WTC11 (cell line): ENCODE data around the gene LAMA2. TPM values are rescaled to one million over a fixed set of nuclear protein-coding genes. Genes with fewer than 3 reads are reported as not detected.

Experiments
- ATAC-seq: fragments of 200-7000 bp; cut with Tn5 transposase; 2 replicates; pipeline ENCODE4 v1.10.0; 2021; ENCODE audit warnings: mild to moderate bottlenecking, moderate library complexity
- CTCF ChIA-PET: fragments of 300-600 bp; sonication (Branson Sonifier 250); formaldehyde crosslinking; loops from one replicate; lab custom pipeline; 2021; ENCODE audit warnings: antibody characterized with exemption; lab: Charles Lee
- POLR2A ChIA-PET: fragments of 350-600 bp; sonication (Branson Sonifier 250); formaldehyde crosslinking; loops from one replicate; lab custom pipeline; 2021; ENCODE audit warnings: antibody characterized with exemption; lab: Charles Lee
- DNase-seq: peaks from one replicate; pipeline ENCODE4 v3.0.0; 2021; ENCODE audit warnings: low spot score
- H3K27ac Mint-ChIP-seq: 2 replicates; pipeline ENCODE4 v1.8.0; 2021; ENCODE audit warnings: mixed read lengths
- H3K27me3 Mint-ChIP-seq: 2 replicates; pipeline ENCODE4 v1.8.0; 2021; ENCODE audit warnings: low read depth, mild to moderate bottlenecking, moderate library complexity, mixed read lengths
- H3K36me3 Mint-ChIP-seq: 2 replicates; pipeline ENCODE4 v1.8.0; 2021; ENCODE audit warnings: mixed read lengths
- H3K4me1 Mint-ChIP-seq: 2 replicates; pipeline ENCODE4 v1.8.0; 2022; ENCODE audit warnings: mixed read lengths
- H3K4me3 Mint-ChIP-seq: 2 replicates; pipeline ENCODE4 v1.8.0; 2021; ENCODE audit warnings: mild to moderate bottlenecking, moderate library complexity, mixed read lengths
- H3K9me3 Mint-ChIP-seq: 2 replicates; pipeline ENCODE4 v1.8.0; 2021; ENCODE audit warnings: mixed read lengths
- AFF4 ChIP-seq: sonication (generic); formaldehyde crosslinking; IDR thresholded peaks from 2 replicates; pipeline ENCODE4 v1.8.1; 2023; ENCODE audit warnings: mild to moderate bottlenecking, missing genetic modification reagents, borderline replicate concordance
- CREM ChIP-seq: sonication (generic); formaldehyde crosslinking; IDR thresholded peaks from 2 replicates; pipeline ENCODE4 v1.8.1; 2022; ENCODE audit warnings: mild to moderate bottlenecking, missing genetic modification reagents, moderate library complexity
- E2F1 ChIP-seq: sonication (generic); formaldehyde crosslinking; IDR thresholded peaks from 2 replicates; pipeline ENCODE4 v1.8.0; 2022; ENCODE audit warnings: mild to moderate bottlenecking, missing genetic modification reagents
- ELF4 ChIP-seq: sonication (generic); formaldehyde crosslinking; IDR thresholded peaks from 2 replicates; pipeline ENCODE4 v1.8.1; 2022; ENCODE audit warnings: low read depth, mild to moderate bottlenecking, moderate library complexity, missing genetic modification reagents
- FOXP1 ChIP-seq: sonication (generic); formaldehyde crosslinking; IDR thresholded peaks from 2 replicates; pipeline ENCODE4 v1.8.0; 2022; ENCODE audit warnings: missing genetic modification reagents, mild to moderate bottlenecking, moderate library complexity, borderline replicate concordance
- GTF2I ChIP-seq: fragments of 250-450 bp; sonication (Bioruptor Pico); conservative IDR thresholded peaks from 2 replicates; pipeline ENCODE4 v1.4.0; 2021; ENCODE audit warnings: mild to moderate bottlenecking
- IRF1 ChIP-seq: sonication (generic); formaldehyde crosslinking; IDR thresholded peaks from 2 replicates; pipeline ENCODE4 v1.8.0; 2023; ENCODE audit warnings: missing genetic modification reagents
- NFYB ChIP-seq: sonication (generic); formaldehyde crosslinking; conservative IDR thresholded peaks from 2 replicates; pipeline ENCODE4 v1.8.0; 2022; ENCODE audit warnings: low read depth, missing genetic modification reagents
- NR1H2 ChIP-seq: sonication (generic); formaldehyde crosslinking; IDR thresholded peaks from 2 replicates; pipeline ENCODE4 v1.9.0; 2021; ENCODE audit warnings: mild to moderate bottlenecking, moderate library complexity, missing genetic modification reagents
- NR2C2 ChIP-seq: sonication (generic); formaldehyde crosslinking; IDR thresholded peaks from 2 replicates; pipeline ENCODE4 v1.8.0; 2022; ENCODE audit warnings: mild to moderate bottlenecking, missing genetic modification reagents
- PRRX2 ChIP-seq: fragments of 250-450 bp; sonication (Bioruptor Pico); IDR thresholded peaks from 2 replicates; pipeline ENCODE4 v1.8.0; 2021; ENCODE audit warnings: mild to moderate bottlenecking
- RELA ChIP-seq: sonication (generic); formaldehyde crosslinking; IDR thresholded peaks from 2 replicates; pipeline ENCODE4 v1.8.1; 2022; ENCODE audit warnings: missing genetic modification reagents, mild to moderate bottlenecking, borderline replicate concordance
- RORB ChIP-seq: fragments of 250-450 bp; sonication (Bioruptor Pico); IDR thresholded peaks from 2 replicates; pipeline ENCODE4 v1.9.0; 2021; ENCODE audit warnings: mild to moderate bottlenecking
- SMAD4 ChIP-seq: sonication (generic); formaldehyde crosslinking; IDR thresholded peaks from 2 replicates; pipeline ENCODE4 v1.8.0; 2022; ENCODE audit warnings: mild to moderate bottlenecking, missing genetic modification reagents
- SOX15 ChIP-seq: fragments of 250-450 bp; sonication (Bioruptor Pico); IDR thresholded peaks from 2 replicates; pipeline ENCODE4 v1.9.0; 2021; ENCODE audit warnings: mild to moderate bottlenecking
- USF1 ChIP-seq: sonication (generic); formaldehyde crosslinking; IDR thresholded peaks from 2 replicates; pipeline ENCODE4 v1.8.0; 2022; ENCODE audit warnings: mild to moderate bottlenecking, missing genetic modification reagents
- ZBTB21 ChIP-seq: sonication (generic); formaldehyde crosslinking; IDR thresholded peaks from 2 replicates; pipeline ENCODE4 v1.8.1; 2023; ENCODE audit warnings: mild to moderate bottlenecking, missing genetic modification reagents, borderline replicate concordance
- ZNF281 ChIP-seq: sonication (generic); formaldehyde crosslinking; IDR thresholded peaks from 2 replicates; pipeline ENCODE4 v1.8.0; 2023; ENCODE audit warnings: mild to moderate bottlenecking, missing genetic modification reagents
- ZNF532 ChIP-seq: fragments of 250-450 bp; sonication (Bioruptor Pico); IDR thresholded peaks from 2 replicates; pipeline ENCODE4 v1.9.0; 2021; ENCODE audit warnings: mild to moderate bottlenecking, borderline replicate concordance
- total RNA-seq: library from RNA; stranded (reverse); gene quantifications from 3 replicates; pipeline ENCODE4 v1.2.3, GENCODE V29; 2021

Gene LAMA2
- total RNA-seq, 1 experiment from 2014 or later: 6.6 TPM

GRCh38 chr6:129124347-129124746 lies 241.4 kb downstream of the LAMA2 start:
- TF ChIP-seq NFYB (CRISPR knock-in tag) (no peak), ZNF281 (CRISPR knock-in tag) (no peak), RORB (CRISPR knock-in tag) (no peak), ZBTB21 (CRISPR knock-in tag) (no peak), SMAD4 (CRISPR knock-in tag) (no peak), NR1H2 (no peak), SOX15 (CRISPR knock-in tag) (no peak), AFF4 (CRISPR knock-in tag) (no peak), NR2C2 (CRISPR knock-in tag) (no peak), GTF2I (no peak)
- no peaks in the 10 kb centered on the region for H3K4me1 Mint-ChIP-seq
- H3K27ac Mint-ChIP-seq: no peak overlapping the region
- ATAC-seq (no peak), DNase-seq (no peak)
- POLR2A ChIA-PET: no interaction called here
- H3K4me3 Mint-ChIP-seq: no peak overlapping the region
- CTCF ChIA-PET: interaction anchor here (1.2 kb wide), 1 partner anchor 246 kb away, joined by 3 read pairs; no protein-coding TSS in a partner anchor
- no peaks in the 10 kb centered on the region for H3K9me3 Mint-ChIP-seq
- no peaks in the 10 kb centered on the region for H3K27me3 Mint-ChIP-seq
- no peaks in the 10 kb centered on the region for H3K36me3 Mint-ChIP-seq

- Mint-ChIP-seq H3K27ac (no peak overlapping the region), H3K27me3 (no peaks in the 10 kb centered on the region), H3K9me3 (no peaks in the 10 kb centered on the region), H3K36me3 (no peaks in the 10 kb centered on the region), H3K4me1 (no peaks in the 10 kb centered on the region), H3K4me3 (no peak overlapping the region)
- POLR2A ChIA-PET: interaction anchor here (0.6 kb wide), 1 partner anchor 22 kb away, joined by 4 read pairs; no protein-coding TSS in a partner anchor
- DNase-seq (no peak), ATAC-seq (no peak)
- CTCF ChIA-PET: no interaction called here
- TF ChIP-seq FOXP1 (CRISPR knock-in tag) (no peak), PRRX2 (no peak), ELF4 (CRISPR knock-in tag) (no peak), IRF1 (no peak)
Measured at GRCh38 chr6:129130106-129130505, 247.2 kb downstream of the LAMA2 start.

GRCh38 chr6:129130959-129131681 lies 248.2 kb downstream of the LAMA2 start:
- Mint-ChIP-seq H3K27ac (no peak overlapping the region), H3K27me3 (no peaks in the 10 kb centered on the region), H3K4me1 (no peaks in the 10 kb centered on the region), H3K4me3 (no peak overlapping the region), H3K9me3 (no peaks in the 10 kb centered on the region), H3K36me3 (no peaks in the 10 kb centered on the region)
- POLR2A ChIA-PET: no interaction called here
- CTCF ChIA-PET: no interaction called here
- DNase-seq: no peak
- no peak for TF ChIP-seq CREM
- TF ChIP-seq NFYB (CRISPR knock-in tag): no peak
- TF ChIP-seq ZNF532 (CRISPR knock-in tag): no peak
- no peak for TF ChIP-seq RELA
- TF ChIP-seq E2F1: no peak
- TF ChIP-seq USF1 (CRISPR knock-in tag): no peak
- TF ChIP-seq, all 79 proteins: peak for 0
- ATAC-seq: no peak
